BJ (cell line): Measurements from ENCODE around the gene ETV6. TPM values are rescaled to one million over a fixed set of nuclear protein-coding genes. Genes with fewer than 3 reads are reported as not detected.

ENCODE experiments used
- CTCF ChIA-PET: fragments of 350-600 bp; formaldehyde crosslinking; extraction: SDS; loops from one replicate; lab custom pipeline; 2021; ENCODE audit warnings: antibody characterized with exemption, inconsistent platforms; lab: Yijun Ruan, JAX
- POLR2A ChIA-PET: fragments of 300-600 bp; sonication (Branson Sonifier 250); formaldehyde crosslinking; extraction: SDS; loops from one replicate; lab custom pipeline; 2021; ENCODE audit warnings: antibody characterized with exemption; lab: Charles Lee
- DNase-seq: peaks from one replicate; pipeline ENCODE4 v3.0.0-alpha.2; 2011; ENCODE audit warnings: low read depth
- H3K27me3 ChIP-seq: 2 replicates; pipeline ENCODE4 v1.6.0; 2011; ENCODE audit warnings: low read length; ENCODE audit not compliant: control insufficient read depth, insufficient read depth
- H3K36me3 ChIP-seq: 2 replicates; pipeline ENCODE4 v1.5.1; 2011; ENCODE audit warnings: low read length; ENCODE audit not compliant: control insufficient read depth, insufficient read depth
- H3K4me3 ChIP-seq: 2 replicates; pipeline ENCODE4 v1.5.1; 2011; ENCODE audit warnings: low read depth, mild to moderate bottlenecking, control low read depth, low read length
- CTCF ChIP-seq: IDR thresholded peaks from 2 replicates; pipeline ENCODE4 v1.5.1; 2011; ENCODE audit warnings: low read depth, mild to moderate bottlenecking, control low read depth, inconsistent platforms, low read length, moderate library complexity; ENCODE audit not compliant: insufficient read depth
- polyA plus RNA-seq: library from polyadenylated mRNA; depleted of rRNA; stranded (reverse); fragments of >200 nt; gene quantifications from 2 replicates; pipeline ENCODE4 v1.2.3, GENCODE V29; 2011

The ETV6 gene
- polyA plus RNA-seq, 1 experiment = 10.7 TPM

DNA sequence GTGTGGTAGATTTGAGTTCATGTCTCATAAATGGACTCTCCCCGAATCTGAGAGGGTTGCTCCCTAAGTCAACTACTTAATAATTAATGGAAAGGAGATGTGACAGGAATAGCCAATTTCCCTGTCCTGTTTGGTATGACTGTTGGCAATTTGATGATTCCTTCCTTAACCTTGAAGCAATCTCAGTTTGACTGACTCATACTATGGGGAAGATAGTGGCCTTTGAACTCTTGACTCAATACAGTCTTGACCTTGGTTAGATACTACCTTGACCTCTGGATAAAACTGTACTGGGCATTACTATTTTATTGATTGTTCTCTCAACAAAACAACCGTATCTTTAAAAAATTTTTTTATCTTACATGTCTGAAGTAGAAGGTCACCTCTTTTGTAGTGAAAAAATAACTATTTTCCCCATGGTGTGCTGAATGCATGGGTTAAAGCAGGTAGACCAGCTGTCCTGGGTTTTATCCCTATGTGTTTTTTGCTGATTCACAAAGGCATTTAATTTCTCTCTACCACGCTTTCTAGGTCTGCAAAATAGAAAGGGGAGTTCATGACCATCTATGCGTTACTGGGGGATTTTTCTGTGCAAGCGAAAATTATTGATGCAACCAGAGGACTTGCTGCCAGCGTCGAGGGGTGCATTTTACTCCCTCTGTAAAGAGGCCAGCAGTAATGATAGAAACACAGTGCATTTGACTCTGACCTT is 80.1 kb downstream of the ETV6 start:
- ChIA-PET POLR2A (no interaction called here), CTCF (interaction anchor here (1.1 kb wide), 1 partner anchor 19 kb away, joined by 3 read pairs; no protein-coding TSS in a partner anchor)
- TF ChIP-seq CTCF = no peak
- DNase-seq = no peak
- Histone ChIP-seq H3K4me3 (no peak overlapping the region), H3K36me3 (no peaks in the 10 kb centered on the region; the same call in none of the 2 replicates), H3K27me3 (no peaks in the 10 kb centered on the region)

- Histone ChIP-seq H3K4me3 (no peak overlapping the region), H3K27me3 (no peaks in the 10 kb centered on the region), H3K36me3 (no peaks in the 10 kb centered on the region; the same call in none of the 2 replicates)
- ChIA-PET CTCF (interaction anchor here (0.9 kb wide), 1 partner anchor 17 kb away, joined by 3 read pairs; no protein-coding TSS in a partner anchor), POLR2A (no interaction called here)
- DNase-seq = no peak
- no peak for TF ChIP-seq CTCF
Observed at GRCh38 chr12:11730299-11731041, 81.0 kb downstream of the ETV6 start.

- ChIA-PET CTCF (interaction anchor here (0.9 kb wide), 1 partner anchor 17 kb away, joined by 3 read pairs; no protein-coding TSS in a partner anchor), POLR2A (no interaction called here)
- no peak for TF ChIP-seq CTCF
- no peaks in the 10 kb centered on the region; the same call in none of the 2 replicates for H3K36me3 ChIP-seq
- H3K4me3 ChIP-seq = no peak overlapping the region
- no peak for DNase-seq
- no peaks in the 10 kb centered on the region for H3K27me3 ChIP-seq
Observed at GRCh38 chr12:11731042-11731357, 81.5 kb downstream of the ETV6 start.

GRCh38 chr12:11731455-11731854 is 82.0 kb downstream of the ETV6 start:
- POLR2A ChIA-PET = interaction anchor here (0.7 kb wide), 1 partner anchor 14 kb away, joined by 3 read pairs; no protein-coding TSS in a partner anchor
- no peak for TF ChIP-seq CTCF
- no peak for DNase-seq
- Histone ChIP-seq H3K36me3 (no peaks in the 10 kb centered on the region; the same call in none of the 2 replicates), H3K27me3 (no peaks in the 10 kb centered on the region), H3K4me3 (no peak overlapping the region)
- CTCF ChIA-PET = no interaction called here

DNA sequence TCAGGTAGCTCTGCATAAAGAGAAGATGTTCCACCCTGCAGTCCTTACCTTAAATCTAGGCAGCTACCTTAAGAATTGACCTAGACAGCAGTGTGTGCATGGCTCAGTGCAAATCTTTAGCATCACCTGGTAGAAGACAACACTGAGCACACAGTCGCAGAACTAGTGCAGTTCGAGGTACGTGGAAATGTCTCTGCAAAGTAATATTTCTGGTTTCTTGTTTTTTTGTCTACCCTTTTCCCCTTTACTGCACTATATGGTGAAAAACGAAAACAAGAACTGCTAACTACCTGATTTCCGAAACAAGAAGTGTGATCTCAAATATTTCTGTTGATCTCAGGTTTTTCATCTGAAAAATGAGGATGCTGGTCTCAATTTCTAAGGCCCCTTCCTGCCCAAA is 82.5 kb downstream of the ETV6 start:
- H3K4me3 ChIP-seq = no peak overlapping the region
- POLR2A ChIA-PET = interaction anchor here (0.7 kb wide), 1 partner anchor 14 kb away, joined by 3 read pairs; no protein-coding TSS in a partner anchor
- DNase-seq = no peak
- no peaks in the 10 kb centered on the region for H3K27me3 ChIP-seq
- no peak for TF ChIP-seq CTCF
- CTCF ChIA-PET = no interaction called here
- H3K36me3 ChIP-seq = no peaks in the 10 kb centered on the region; the same call in none of the 2 replicates
